Activated CD4-positive, alpha-beta T cell treated with anti-CD3 and anti-CD28 coated beads for 24 hours (primary cell): ENCODE data around the gene CYP2A13.
"Not testable (repeated sequence)": the region's sequence is repeated elsewhere in the genome, so short reads cannot be mapped to it uniquely, and the experiment has no call there.

Experiments used
- DNase-seq, 2 donors: peaks; one replicate each; pipeline ENCODE4 v3.0.0-alpha.2; 2020; ENCODE audit warnings: low read depth in 2 of 2

CYP2A13 gene, protein sequence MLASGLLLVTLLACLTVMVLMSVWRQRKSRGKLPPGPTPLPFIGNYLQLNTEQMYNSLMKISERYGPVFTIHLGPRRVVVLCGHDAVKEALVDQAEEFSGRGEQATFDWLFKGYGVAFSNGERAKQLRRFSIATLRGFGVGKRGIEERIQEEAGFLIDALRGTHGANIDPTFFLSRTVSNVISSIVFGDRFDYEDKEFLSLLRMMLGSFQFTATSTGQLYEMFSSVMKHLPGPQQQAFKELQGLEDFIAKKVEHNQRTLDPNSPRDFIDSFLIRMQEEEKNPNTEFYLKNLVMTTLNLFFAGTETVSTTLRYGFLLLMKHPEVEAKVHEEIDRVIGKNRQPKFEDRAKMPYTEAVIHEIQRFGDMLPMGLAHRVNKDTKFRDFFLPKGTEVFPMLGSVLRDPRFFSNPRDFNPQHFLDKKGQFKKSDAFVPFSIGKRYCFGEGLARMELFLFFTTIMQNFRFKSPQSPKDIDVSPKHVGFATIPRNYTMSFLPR

DNA sequence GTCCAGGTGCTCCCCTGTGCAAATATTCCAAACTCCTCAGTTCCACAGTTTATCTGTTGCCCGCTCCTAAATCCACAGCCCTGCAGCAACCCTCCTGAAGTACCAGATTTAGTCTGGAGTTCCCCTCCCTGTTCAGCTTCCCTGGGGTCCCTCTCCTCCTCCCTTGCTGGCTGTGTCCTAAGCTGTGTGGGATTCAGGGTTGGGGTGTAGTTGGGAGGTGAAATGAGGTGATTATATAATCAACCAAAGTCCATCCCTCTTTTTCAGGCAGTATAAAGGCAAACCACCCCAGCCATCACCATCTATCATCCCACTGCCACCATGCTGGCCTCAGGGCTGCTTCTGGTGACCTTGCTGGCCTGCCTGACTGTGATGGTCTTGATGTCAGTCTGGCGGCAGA, at the start of gene CYP2A13:
Gene CYP2A13 (plus strand): TSS at position 301 of the 400 bp plus-strand sequence. CDS start 21 bp downstream, at position 322.
- DNase-seq = no peak

GRCh38 chr19:41039806-41040205, 48.4 kb upstream of the CYP2A13 start:
- no peak for DNase-seq

DNA sequence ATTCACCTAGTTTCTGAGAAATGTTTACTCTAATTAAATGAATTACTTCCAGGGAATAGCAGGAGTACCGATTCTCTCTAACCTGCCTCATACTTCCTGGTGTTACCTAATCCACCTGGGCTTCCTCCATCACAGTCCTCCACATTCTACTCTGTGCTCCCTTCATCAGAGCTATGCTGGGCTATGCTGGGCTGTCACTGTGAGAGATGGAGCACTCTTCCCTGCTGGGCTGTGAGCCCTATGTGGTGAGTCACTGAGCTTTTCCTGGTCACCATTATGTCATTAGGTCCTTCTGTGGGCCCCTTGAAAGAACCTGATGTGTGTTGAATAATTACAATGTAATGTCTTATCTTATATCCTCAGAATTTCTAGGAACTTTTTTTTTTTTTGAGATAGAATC, 43.2 kb upstream of the CYP2A13 start:
- DNase-seq = not testable (repeated sequence)

DNA sequence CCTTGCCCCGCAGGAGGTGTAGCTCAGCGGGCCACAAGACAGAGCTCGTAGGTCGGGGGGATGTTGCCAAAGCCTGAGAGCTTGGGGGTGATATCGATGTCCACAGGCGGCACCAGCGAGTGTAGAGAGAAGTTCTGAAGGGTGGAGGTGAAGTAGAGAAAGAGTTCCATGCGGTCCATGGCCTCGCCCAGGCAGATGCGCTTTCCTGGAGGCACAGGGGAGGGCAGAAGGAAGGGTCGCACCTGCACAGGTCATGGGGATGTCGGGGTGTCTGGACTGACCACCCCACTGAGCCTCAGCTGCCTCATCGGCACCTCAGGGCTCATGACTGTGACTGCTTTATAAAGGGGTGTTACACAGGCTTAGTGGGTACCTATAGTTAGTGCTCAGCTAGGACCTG, 37.8 kb upstream of the CYP2A13 start:
- DNase-seq = no peak

DNA sequence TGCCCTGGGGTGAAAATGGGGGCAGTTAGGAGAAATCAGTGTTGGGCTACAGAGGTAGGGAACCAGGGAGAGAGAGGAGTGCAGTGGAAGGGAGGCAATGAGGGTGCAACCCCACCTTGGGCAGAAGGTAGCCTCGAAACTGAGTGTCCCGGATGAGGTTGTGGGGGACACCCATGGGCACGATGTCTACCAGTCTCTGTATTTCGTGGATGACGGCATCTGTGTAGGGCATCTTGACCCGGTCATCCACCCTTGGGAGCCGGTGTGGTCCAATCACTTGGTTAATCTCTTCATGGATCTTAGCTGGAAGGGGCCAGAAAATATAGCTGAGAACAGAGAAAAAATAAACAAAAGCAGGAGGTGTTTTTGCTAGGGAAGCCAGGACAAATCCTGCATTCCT, 36.1 kb upstream of the CYP2A13 start:
- DNase-seq = not testable (repeated sequence)

- not testable (repeated sequence) for DNase-seq
These were observed 34.9 kb upstream of the CYP2A13 start for GRCh38 chr19:41053331-41053730.

GRCh38 chr19:41064974-41065569, 23.2 kb upstream of the CYP2A13 start:
- DNase-seq = no peak

DNA sequence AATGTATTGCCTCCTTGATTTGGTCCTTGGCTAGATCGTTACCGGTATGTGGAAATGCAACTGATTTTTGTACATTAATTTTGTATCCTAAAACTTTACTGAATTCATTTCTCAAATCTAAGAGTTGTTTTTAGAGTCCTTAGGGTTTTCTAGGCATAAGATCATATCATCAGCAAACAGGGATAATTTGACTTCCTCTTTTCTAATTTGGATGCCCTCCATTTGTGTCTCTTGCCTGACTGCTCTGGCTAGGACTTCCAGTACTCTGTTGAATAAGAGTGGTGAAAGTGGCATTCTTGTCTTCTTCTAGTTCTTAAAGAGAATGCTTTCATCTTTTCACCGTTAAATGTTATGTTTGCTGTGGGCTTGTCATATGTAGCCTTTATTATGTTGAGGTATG, 12.0 kb upstream of the CYP2A13 start:
- DNase-seq = no peak

DNA sequence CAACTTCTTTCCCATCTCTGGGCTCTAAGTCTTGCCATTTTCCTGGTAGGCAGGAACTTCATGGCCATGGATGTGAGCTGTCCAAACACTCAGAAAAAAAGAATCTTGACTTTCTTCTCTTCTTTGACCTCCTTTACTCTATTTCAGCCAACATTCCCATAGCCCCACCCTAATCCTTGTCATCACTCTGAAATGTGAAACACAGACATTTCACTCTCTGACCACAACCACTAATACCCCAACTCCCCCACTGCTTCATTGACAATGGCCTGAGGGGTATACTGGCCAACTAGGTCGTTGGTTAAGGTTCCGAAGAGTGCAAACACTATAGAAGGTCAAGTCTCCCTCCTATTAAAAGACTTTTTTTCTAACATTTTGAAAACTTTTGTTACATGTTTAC, 4.7 kb upstream of the CYP2A13 start:
- DNase-seq = no peak

- DNase-seq = no peak
These were observed 2.4 kb upstream of the CYP2A13 start for GRCh38 chr19:41085748-41086415.

GRCh38 chr19:41089959-41090358, 1.7 kb downstream of the CYP2A13 start:
- DNase-seq = no peak

DNA sequence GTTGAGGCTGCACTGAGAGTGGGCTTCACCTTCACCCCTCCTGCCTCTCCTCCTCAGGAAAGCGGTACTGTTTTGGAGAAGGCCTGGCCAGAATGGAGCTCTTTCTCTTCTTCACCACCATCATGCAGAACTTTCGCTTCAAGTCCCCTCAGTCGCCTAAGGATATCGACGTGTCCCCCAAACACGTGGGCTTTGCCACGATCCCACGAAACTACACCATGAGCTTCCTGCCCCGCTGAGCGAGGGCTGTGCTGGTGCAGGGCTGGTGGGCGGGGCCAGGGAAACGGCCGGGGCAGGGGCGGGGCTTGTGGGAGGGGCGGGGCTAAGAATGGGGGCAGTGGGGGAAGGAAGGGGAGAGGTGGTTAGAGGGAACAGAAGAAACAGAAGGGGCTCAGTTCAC, 7.5 kb downstream of the CYP2A13 start:
- DNase-seq = no peak

GRCh38 chr19:41096353-41096752, 8.1 kb downstream of the CYP2A13 start:
- DNase-seq = no peak

- no peak for DNase-seq
These were observed 9.1 kb downstream of the CYP2A13 start for GRCh38 chr19:41097302-41097701.

GRCh38 chr19:41098762-41099161, 10.5 kb downstream of the CYP2A13 start:
- no peak for DNase-seq

DNA sequence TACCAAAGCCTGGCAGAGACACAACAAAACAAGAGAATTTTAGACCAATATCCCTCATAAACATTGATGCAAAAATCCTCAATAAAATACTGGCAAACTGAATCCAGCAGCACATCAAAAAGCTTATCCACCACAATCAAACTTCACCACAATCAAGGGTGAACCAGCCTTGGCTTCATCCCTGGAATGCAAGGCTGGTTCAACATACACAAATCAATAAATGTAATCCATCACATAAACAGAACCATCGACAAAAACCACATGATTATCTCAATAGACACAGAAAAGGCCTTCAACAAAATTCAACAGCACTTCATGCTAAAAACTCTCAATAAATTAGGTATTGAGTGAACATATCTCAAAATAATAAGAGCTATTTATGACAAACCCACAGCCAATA, 14.0 kb downstream of the CYP2A13 start:
- DNase-seq = not testable (repeated sequence)

DNA sequence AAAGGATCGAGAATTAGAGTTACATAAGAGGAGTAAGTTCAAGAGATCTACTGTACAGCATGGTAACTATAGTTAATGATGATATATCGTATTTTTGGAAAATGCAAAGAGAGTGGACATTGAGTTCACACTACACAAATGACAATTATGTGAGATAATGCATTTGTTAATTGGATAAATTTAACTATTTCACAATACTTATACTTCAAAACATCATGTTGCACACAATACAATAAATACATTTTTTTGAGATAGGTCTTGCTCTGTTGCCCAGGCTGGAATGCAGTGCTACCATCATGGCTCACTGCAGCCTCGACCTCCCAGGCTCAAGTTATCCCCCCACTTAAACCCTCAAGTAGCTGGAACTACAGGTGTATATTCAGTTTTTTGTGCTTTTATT, 17.9 kb downstream of the CYP2A13 start:
- DNase-seq = no peak

DNA sequence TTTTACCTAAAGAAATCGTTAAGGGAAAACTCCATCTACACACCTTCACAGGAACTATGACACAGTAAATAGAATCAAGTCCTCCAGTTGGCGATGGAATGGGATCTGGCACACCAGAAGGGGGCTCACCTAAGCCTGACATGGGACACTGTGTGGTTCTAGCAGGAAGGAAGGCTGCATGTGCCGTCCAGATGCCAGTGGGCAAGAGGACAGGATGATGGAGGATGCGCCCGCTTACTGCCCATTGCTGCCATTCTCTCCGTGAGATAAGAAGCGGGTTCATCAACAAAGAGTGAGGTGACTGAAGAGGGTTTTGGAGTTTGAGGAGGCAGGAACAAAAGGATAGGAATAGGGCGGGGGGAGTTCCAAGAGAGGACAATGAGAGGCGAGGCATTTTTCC, 23.0 kb downstream of the CYP2A13 start:
- no peak for DNase-seq

DNA sequence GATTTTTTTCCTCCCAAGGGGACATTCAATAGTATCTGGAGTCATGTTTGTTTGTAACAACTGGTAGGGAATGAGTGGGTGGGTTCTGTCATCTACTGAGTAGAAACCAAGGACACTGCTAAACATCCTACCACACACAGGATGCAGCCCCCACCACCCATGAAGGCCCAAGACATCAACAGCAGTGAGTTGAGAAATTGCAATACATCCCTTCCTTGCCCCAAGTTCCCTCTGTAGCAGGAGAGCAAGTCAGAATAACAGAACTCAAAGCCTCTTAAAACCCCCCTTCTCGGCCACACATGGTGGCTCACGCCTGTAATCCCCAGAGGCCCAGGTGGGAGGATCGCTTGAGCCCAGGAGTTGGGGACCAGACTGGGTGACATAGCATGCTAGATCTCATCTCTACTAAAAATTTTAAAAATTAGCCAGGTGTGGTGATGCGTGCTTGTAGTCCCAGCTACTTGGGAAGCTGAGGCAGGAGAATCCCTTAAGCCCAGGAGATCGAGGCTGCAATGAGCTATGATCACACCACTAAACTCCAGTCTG, 23.6 kb downstream of the CYP2A13 start:
- no peak for DNase-seq

DNA sequence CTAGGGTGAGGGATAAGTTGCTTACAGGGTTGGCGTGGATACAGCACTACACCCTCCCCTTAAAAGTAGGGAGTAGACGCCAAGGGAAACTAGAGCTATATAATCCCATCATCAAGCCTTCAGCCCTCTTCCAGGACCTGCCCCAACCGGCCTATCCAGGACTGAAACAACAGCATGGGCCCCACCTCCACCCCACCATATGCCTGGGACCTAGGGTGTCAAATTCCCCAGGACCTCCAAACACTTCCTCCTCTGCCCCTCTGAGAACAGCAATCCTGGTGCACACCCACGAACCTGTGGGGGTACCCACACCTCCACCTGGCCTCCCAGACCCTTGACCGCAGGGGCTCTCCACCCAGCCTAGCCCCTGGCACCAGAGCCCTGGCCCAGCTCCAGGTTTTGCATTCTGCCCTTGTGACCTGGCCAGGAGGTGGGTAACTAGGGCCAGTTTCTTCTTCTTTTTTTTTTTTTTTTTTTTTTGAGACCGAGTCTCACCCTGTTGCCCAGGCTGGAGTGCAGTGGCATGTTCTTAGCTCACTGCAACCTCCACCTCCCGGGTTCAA, 24.6 kb downstream of the CYP2A13 start:
- DNase-seq = no peak

DNA sequence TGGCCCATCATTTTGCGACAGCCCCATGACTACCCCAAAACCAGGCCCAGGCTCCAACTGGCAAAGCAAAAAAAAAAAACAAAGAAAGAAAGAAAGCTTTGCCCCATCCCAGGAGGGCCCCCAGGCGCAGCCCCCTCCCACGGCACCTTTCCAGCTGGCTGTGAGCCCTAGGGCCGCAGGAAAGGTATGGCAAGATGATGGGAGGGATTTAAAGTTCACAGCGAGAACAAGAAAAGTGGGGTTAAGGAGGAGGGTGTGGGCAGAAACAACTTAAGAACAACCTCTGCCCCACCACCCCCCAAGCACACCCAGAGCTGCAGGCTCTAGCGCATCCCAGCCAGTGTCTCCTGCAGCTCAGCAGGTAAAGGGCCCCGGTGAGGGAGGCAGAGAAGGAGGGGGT, 25.9 kb downstream of the CYP2A13 start, which contains the start of gene CYP2F1:
Gene CYP2F1 (plus strand): TSS at position 301 of the 400 bp plus-strand sequence. CDS start 1,757 bp downstream, outside the sequence.
- DNase-seq = no peak

DNA sequence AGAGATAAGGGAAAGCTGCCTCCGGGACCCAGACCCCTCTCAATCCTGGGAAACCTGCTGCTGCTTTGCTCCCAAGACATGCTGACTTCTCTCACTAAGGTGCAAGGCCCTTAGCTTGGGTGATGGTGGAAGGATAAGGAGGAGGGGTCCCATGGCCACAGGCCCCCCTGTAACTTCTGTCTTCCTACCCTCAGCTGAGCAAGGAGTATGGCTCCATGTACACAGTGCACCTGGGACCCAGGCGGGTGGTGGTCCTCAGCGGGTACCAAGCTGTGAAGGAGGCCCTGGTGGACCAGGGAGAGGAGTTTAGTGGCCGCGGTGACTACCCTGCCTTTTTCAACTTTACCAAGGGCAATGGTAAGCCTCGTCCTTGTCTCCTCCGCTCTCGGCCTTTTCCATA, 28.0 kb downstream of the CYP2A13 start:
- no peak for DNase-seq
